HEK293T (cell line): ENCODE data around the gene AMFR.

ENCODE experiments used
- CTCF ChIA-PET: fragments of 350-600 bp; formaldehyde crosslinking; extraction: SDS; loops from one replicate; lab custom pipeline; 2021; ENCODE audit warnings: antibody characterized with exemption, inconsistent platforms; lab: Yijun Ruan, JAX
- POLR2A ChIA-PET: fragments of 350-600 bp; formaldehyde crosslinking; extraction: SDS; loops from one replicate; lab custom pipeline; 2020; ENCODE audit warnings: antibody characterized with exemption, inconsistent platforms; lab: Yijun Ruan, JAX
- DNase-seq: peaks from one replicate; pipeline ENCODE4 v3.0.0; 2012; ENCODE audit warnings: mixed read lengths; ENCODE audit errors: extremely low spot score
- ARNT ChIP-seq: fragments of 450-650 bp; IDR thresholded peaks from 2 replicates; pipeline ENCODE4 v1.6.1; 2017; ENCODE audit warnings: mild to moderate bottlenecking
- BHLHE40 ChIP-seq: fragments of 450-650 bp; IDR thresholded peaks from 2 replicates; pipeline ENCODE4 v1.6.1; 2016; ENCODE audit warnings: mild to moderate bottlenecking, moderate library complexity, borderline replicate concordance
- CTBP1 ChIP-seq: fragments of 450-650 bp; IDR thresholded peaks from 2 replicates; pipeline ENCODE4 v1.6.1; 2016; ENCODE audit warnings: borderline replicate concordance
- ELF4 ChIP-seq: fragments of 450-650 bp; IDR thresholded peaks from 2 replicates; pipeline ENCODE4 v1.6.1; 2017; ENCODE audit warnings: antibody characterized with exemption
- FOXA1 ChIP-seq: fragments of 450-650 bp; IDR thresholded peaks from 2 replicates; pipeline ENCODE4 v1.6.1; 2016; ENCODE audit warnings: mild to moderate bottlenecking
- FOXK2 ChIP-seq: fragments of 450-650 bp; IDR thresholded peaks from 2 replicates; pipeline ENCODE4 v1.6.1; 2016; ENCODE audit warnings: mild to moderate bottlenecking
- FOXM1 ChIP-seq: fragments of 450-650 bp; IDR thresholded peaks from 2 replicates; pipeline ENCODE4 v1.6.1; 2017; ENCODE audit warnings: mild to moderate bottlenecking, borderline replicate concordance
- HDGF ChIP-seq: fragments of 450-650 bp; IDR thresholded peaks from 2 replicates; pipeline ENCODE4 v1.6.1; 2017; ENCODE audit warnings: antibody characterized with exemption, borderline replicate concordance
- L3MBTL2 ChIP-seq: fragments of 450-650 bp; conservative IDR thresholded peaks from 2 replicates; pipeline ENCODE4 v1.6.1; 2016; ENCODE audit warnings: mild to moderate bottlenecking
- LEF1 ChIP-seq: fragments of 450-650 bp; IDR thresholded peaks from 2 replicates; pipeline ENCODE4 v1.6.1; 2017; ENCODE audit warnings: mild to moderate bottlenecking, borderline replicate concordance
- NFRKB ChIP-seq: fragments of 450-650 bp; IDR thresholded peaks from 2 replicates; pipeline ENCODE4 v1.6.1; 2016; ENCODE audit warnings: mild to moderate bottlenecking, moderate library complexity
- SP1 ChIP-seq: fragments of 450-650 bp; IDR thresholded peaks from 2 replicates; pipeline ENCODE4 v1.6.1; 2017
- SUZ12 ChIP-seq: fragments of 450-650 bp; IDR thresholded peaks from 2 replicates; pipeline ENCODE4 v1.6.1; 2016; ENCODE audit warnings: mild to moderate bottlenecking
- TARDBP ChIP-seq: fragments of 450-650 bp; IDR thresholded peaks from 2 replicates; pipeline ENCODE4 v1.6.1; 2016
- ZNF384 ChIP-seq: fragments of 450-650 bp; IDR thresholded peaks from 2 replicates; pipeline ENCODE4 v1.6.1; 2016
- TF ChIP-seq, protein P1 (sequence below): fragments of 450-650 bp; IDR thresholded peaks from 2 replicates; pipeline ENCODE4 v1.6.1; 2016

Gene AMFR

DNA sequence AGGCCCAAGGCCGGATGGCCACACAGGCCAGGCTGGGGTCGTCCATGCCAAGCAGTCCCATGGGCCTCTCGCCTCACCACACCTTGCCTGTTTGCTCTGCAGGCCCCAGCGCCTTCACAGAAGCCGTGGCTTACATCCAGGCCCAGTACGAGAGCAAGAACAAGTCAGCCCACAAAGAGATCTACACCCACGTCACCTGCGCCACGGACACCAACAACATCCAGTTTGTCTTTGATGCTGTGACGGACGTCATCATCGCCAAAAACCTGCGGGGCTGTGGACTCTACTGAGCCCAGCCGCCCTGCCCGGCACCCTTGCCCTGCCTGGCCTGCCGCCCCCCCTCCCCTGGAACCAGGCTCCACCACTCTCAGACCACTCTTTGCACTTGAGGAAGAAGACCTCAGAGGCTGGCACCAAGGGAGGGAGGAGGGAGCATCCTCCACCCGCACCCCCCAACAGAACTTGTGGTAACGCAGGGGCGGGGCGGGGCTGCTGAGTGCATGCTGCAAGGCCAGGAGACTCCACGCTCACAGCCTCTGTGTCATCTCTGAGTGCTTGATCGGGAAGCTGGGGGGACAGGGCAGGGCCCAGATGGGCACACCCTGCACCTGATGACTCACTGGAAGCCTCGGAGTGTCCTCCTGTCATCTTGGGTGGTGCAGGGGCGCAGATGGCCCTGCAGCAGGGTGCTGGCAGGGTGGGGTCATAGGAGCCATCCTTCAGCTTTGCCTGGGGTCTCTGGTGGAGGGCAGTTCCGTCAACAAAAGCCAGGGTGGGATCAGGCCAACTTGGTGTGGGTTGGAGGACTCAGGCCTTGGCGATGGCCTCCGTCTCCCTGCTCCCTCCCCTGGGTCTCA is 81.5 kb downstream of the AMFR start:
- DNase-seq, result no peak
- POLR2A ChIA-PET, result no interaction called here
- TF ChIP-seq FOXA1 (no peak), ELF4 (no peak), SP1 (no peak), NFRKB (no peak)
- CTCF ChIA-PET, result no interaction called here

DNA sequence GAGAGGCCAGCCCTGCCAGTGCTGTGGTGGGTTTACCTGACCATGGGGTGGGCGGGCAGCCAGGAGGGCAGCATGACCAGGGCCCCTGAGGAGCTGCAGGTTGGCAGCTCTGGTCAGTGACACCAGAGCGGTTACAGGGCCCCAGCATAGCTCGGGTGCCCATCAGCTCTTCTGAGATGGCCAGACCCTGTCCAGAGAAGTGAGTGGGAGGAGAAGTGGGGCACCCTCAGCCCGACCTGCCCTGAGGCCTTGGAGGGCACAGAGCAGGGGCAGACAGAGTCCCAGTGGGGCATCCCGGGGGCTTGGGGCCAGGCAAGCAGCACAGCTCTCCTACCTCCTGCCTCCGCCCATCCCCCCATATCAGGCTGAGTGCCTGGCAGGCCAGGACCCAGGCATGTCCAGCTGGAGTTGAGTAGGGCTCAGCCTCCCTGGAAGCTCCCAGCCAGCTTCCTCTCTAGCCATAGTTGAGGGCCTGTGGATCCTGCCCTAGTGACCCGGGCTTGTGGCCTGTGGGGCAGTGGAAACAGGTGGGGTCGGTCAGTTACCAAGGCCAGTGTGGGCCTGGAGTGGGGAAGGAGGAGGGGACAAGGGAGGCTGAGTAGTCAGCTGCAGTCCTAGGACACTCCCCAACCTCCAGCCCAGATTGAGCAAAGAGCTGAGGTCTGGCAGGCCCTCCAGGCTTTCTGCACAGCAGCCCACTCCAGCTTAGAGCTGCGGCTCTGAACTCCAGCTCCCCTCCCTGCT is 83.5 kb downstream of the AMFR start:
- DNase-seq, result no peak
- no peak for TF ChIP-seq L3MBTL2
- no peak for TF ChIP-seq ZNF384
- TF ChIP-seq FOXK2, result no peak
- TF ChIP-seq HDGF, result no peak
- TF ChIP-seq SP1, result no peak
- TF ChIP-seq SUZ12, result no peak
- no peak for TF ChIP-seq ARNT
- TF ChIP-seq NFRKB, result no peak
- no peak for TF ChIP-seq CTBP1
- no peak for TF ChIP-seq FOXA1
- TF ChIP-seq, protein P1, sequence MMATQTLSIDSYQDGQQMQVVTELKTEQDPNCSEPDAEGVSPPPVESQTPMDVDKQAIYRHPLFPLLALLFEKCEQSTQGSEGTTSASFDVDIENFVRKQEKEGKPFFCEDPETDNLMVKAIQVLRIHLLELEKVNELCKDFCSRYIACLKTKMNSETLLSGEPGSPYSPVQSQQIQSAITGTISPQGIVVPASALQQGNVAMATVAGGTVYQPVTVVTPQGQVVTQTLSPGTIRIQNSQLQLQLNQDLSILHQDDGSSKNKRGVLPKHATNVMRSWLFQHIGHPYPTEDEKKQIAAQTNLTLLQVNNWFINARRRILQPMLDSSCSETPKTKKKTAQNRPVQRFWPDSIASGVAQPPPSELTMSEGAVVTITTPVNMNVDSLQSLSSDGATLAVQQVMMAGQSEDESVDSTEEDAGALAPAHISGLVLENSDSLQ, result no peak
- no peak for TF ChIP-seq LEF1
- TF ChIP-seq FOXM1, result no peak
- POLR2A ChIA-PET, result no interaction called here
- CTCF ChIA-PET, result interaction anchor here (1.6 kb wide), 1 partner anchor 14 kb away, joined by 16 read pairs; no protein-coding TSS in a partner anchor

GRCh38 chr16:56340864-56341365 is 84.4 kb downstream of the AMFR start:
- ChIA-PET POLR2A (no interaction called here), CTCF (no interaction called here)
- DNase-seq, result no peak
- TF ChIP-seq SP1 (no peak), ZNF384 (no peak), CTBP1 (no peak), FOXA1 (no peak), NFRKB (no peak), BHLHE40 (no peak), LEF1 (no peak), ELF4 (no peak), FOXK2 (no peak), TARDBP (no peak), FOXM1 (no peak), SUZ12 (no peak), HDGF (no peak), ARNT (no peak), L3MBTL2 (no peak)
- TF ChIP-seq, protein P1, result no peak

DNA sequence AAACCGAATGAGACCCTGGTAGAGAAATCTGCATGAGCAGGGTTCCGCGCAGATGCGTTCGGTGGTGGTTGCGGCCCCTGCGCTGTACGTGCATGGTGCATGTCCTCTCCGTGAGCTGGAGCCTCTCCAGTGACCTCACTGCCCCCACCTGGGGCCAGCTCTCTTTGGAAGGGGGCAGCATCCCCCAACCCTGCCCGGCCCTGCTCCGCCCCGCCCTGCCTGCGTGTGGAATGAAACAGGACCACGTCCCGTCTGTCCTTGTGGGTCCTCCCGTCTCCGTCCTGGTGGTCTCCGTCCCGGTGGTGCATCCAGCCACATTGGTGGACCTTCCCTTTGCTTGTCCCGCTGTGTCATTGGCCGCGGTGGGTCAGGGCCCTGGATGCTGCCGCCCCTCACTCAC is 84.9 kb downstream of the AMFR start:
- ChIA-PET POLR2A (interaction anchor here (1.2 kb wide), 1 partner anchor 13 kb away, joined by 3 read pairs; no protein-coding TSS in a partner anchor), CTCF (no interaction called here)
- DNase-seq, result no peak
- no peak for TF ChIP-seq SUZ12
- TF ChIP-seq SP1, result no peak

DNA sequence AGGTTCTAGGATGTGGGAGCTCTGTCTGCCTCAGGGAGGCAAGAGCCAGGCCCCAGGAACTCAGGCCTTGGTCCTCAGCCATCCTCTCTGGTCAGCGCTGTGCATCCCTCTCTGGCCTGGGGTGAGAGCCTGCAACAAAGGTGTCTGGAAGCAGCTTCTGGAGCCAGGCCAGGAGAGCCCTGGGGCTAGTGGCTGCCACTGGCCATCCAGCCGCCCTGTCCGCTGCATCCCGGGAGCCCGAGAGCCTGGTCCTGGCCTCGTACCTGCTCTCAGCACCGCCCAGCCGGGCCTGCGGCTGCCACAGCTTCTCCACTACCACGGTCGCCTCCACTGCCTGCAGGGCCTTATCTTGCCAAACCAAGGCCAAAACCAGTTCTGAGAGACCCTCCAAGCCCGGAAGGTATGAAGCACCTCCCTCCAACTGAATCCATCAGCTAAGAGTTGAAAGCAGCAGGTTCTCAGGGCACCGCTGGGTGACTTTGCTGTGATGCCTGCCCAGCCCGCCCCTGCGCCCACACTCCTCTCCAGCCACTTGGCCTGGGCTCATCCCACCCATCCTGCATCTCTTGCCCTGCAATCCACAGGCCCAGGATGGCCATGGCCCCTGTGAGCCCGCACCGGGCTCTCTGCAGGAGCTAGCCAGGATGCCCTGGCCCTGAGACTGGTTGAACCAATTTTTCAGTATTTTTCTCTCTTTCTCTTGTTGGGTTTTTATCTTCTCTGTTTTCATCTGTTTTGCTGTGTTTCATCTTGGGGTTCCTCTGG is 85.7 kb downstream of the AMFR start:
- ChIA-PET CTCF (interaction anchor here (1.4 kb wide), 1 partner anchor 17 kb away, joined by 5 read pairs; no protein-coding TSS in a partner anchor), POLR2A (interaction anchor here (1.2 kb wide), 1 partner anchor 12 kb away, joined by 3 read pairs; no protein-coding TSS in a partner anchor)
- DNase-seq, result no peak
- TF ChIP-seq FOXA1 (no peak), BHLHE40 (no peak), TARDBP (no peak), ARNT (no peak), SP1 (no peak), FOXK2 (no peak), NFRKB (no peak), LEF1 (no peak), SUZ12 (no peak), CTBP1 (no peak)
